Smooth muscle cell (in vitro differentiated cells): Measurements from ENCODE around the gene POU2F3. TPM values are rescaled to one million over a fixed set of nuclear protein-coding genes. Genes with fewer than 3 reads are reported as not detected.

Experiments used
- DNase-seq: peaks from one replicate; lab custom pipeline; 2025; ENCODE audit not compliant: unreplicated experiment; lab: John Stamatoyannopoulos, UW
- H2AFZ ChIP-seq: fragments of 200-600 bp; sonication (generic); 2 replicates; pipeline ENCODE4 v1.6.0; 2016; ENCODE audit warnings: antibody characterized with exemption, low read depth, mild to moderate bottlenecking
- H3F3A ChIP-seq: fragments of 200-600 bp; sonication (generic); 2 replicates; pipeline ENCODE4 v1.6.0; 2017; ENCODE audit warnings: antibody characterized with exemption, low read depth
- H3K27ac ChIP-seq: fragments of 200-600 bp; sonication (generic); 2 replicates; pipeline ENCODE4 v1.5.1; 2016; ENCODE audit warnings: low read depth, mild to moderate bottlenecking
- H3K27me3 ChIP-seq: fragments of 200-600 bp; sonication (generic); 2 replicates; pipeline ENCODE4 v1.6.1; 2016; ENCODE audit warnings: low read depth, mild to moderate bottlenecking
- H3K36me3 ChIP-seq: fragments of 200-600 bp; sonication (generic); 2 replicates; pipeline ENCODE4 v1.5.1; 2016; ENCODE audit warnings: low read depth
- H3K4me1 ChIP-seq: fragments of 200-600 bp; sonication (generic); 2 replicates; pipeline ENCODE4 v1.5.1; 2016; ENCODE audit warnings: low read depth
- H3K4me2 ChIP-seq: fragments of 200-600 bp; sonication (generic); 2 replicates; pipeline ENCODE4 v1.6.0; 2016; ENCODE audit warnings: mild to moderate bottlenecking
- H3K4me3 ChIP-seq: fragments of 200-600 bp; sonication (generic); 2 replicates; pipeline ENCODE4 v1.5.1; 2016; ENCODE audit warnings: mild to moderate bottlenecking
- H3K79me2 ChIP-seq: fragments of 200-600 bp; sonication (generic); 2 replicates; pipeline ENCODE4 v1.6.0; 2016; ENCODE audit warnings: low read depth, mild to moderate bottlenecking
- H3K9ac ChIP-seq: fragments of 200-600 bp; sonication (generic); 2 replicates; pipeline ENCODE4 v1.6.0; 2016; ENCODE audit warnings: low read depth
- H3K9me3 ChIP-seq: fragments of 200-600 bp; sonication (generic); replicated peaks from 2 replicates; pipeline ENCODE4 v1.5.1; 2016; ENCODE audit warnings: low read depth
- H4K20me1 ChIP-seq: fragments of 200-600 bp; sonication (generic); 2 replicates; pipeline ENCODE4 v1.6.0; 2016; ENCODE audit warnings: low read depth
- CTCF ChIP-seq: fragments of 200-600 bp; sonication (generic); IDR thresholded peaks from 2 replicates; pipeline ENCODE4 v1.5.1; 2017; ENCODE audit warnings: borderline replicate concordance, mild to moderate bottlenecking, antibody characterized with exemption; ENCODE audit not compliant: insufficient read depth, poor library complexity, severe bottlenecking
- WGBS: methylation state at CpG from one replicate; pipeline ENCODE4 v1.1.7; 2016; ENCODE audit warnings: low lambda C conversion rate; 5-methylcytosine and 5-hydroxymethylcytosine counted together
- polyA plus RNA-seq: library from polyadenylated mRNA; unstranded; fragments of >200 nt; fragmentation: Nextera tagmentation; extraction: Ambion mirVana; gene quantifications from 2 replicates; pipeline ENCODE4 v1.2.1, GENCODE V29; 2016
- total RNA-seq: library from RNA; depleted of rRNA; stranded (reverse); fragments of >200 nt; gene quantifications from 2 replicates; pipeline ENCODE4 v1.2.3, GENCODE V29; 2014

POU2F3 gene
- total and polyA plus RNA-seq, 2 experiments from 2014 or later = 2.8 TPM; not detected in 1

GRCh38 chr11:120261321-120261720 is 21.4 kb downstream of the POU2F3 start:
- Histone ChIP-seq H3K36me3 (no peaks in the 10 kb centered on the region), H3K9ac (no peak overlapping the region), H3K4me3 (no peak overlapping the region), H4K20me1 (no peaks in the 10 kb centered on the region), H3K27me3 (peaks cover 14% of the 10 kb centered on the region), H3K27ac (no peak overlapping the region), H2AFZ (no peak overlapping the region), H3K79me2 (no peaks in the 10 kb centered on the region), H3K4me1 (peaks cover 4% of the 10 kb centered on the region), H3K4me2 (no peak overlapping the region), H3K9me3 (no peaks in the 10 kb centered on the region), H3F3A (no peaks in the 10 kb centered on the region)
- no peak for TF ChIP-seq CTCF
- no peak for DNase-seq

GRCh38 chr11:120261931-120262330 is 22.0 kb downstream of the POU2F3 start:
- Histone ChIP-seq H3K27me3 (peaks cover 11% of the 10 kb centered on the region), H3K4me1 (peaks cover 4% of the 10 kb centered on the region), H3K36me3 (no peaks in the 10 kb centered on the region), H3K79me2 (no peaks in the 10 kb centered on the region), H4K20me1 (no peaks in the 10 kb centered on the region), H3K9ac (no peak overlapping the region), H3K4me3 (no peak overlapping the region), H3K4me2 (no peak overlapping the region), H3F3A (no peaks in the 10 kb centered on the region), H2AFZ (no peak overlapping the region), H3K9me3 (no peaks in the 10 kb centered on the region), H3K27ac (no peak overlapping the region)
- WGBS = 81% methylated on average over 3 of the region's 3 CpGs
- TF ChIP-seq CTCF = no peak
- no peak for DNase-seq

GRCh38 chr11:120267319-120267718 is 27.4 kb downstream of the POU2F3 start:
- Histone ChIP-seq H3K4me1 (no peaks in the 10 kb centered on the region), H3K9me3 (no peaks in the 10 kb centered on the region), H4K20me1 (no peaks in the 10 kb centered on the region), H3K27me3 (peaks cover 9% of the 10 kb centered on the region), H3F3A (no peaks in the 10 kb centered on the region), H3K4me3 (no peak overlapping the region), H3K27ac (no peak overlapping the region), H3K4me2 (no peak overlapping the region), H3K36me3 (no peaks in the 10 kb centered on the region), H3K9ac (no peak overlapping the region), H2AFZ (no peak overlapping the region), H3K79me2 (no peaks in the 10 kb centered on the region)
- TF ChIP-seq CTCF = no peak
- WGBS = 92% methylated on average over 2 of the region's 2 CpGs
- DNase-seq = no peak

GRCh38 chr11:120268686-120269085 is 28.7 kb downstream of the POU2F3 start:
- DNase-seq = no peak
- no peak for TF ChIP-seq CTCF
- Histone ChIP-seq H4K20me1 (no peaks in the 10 kb centered on the region), H3K36me3 (no peaks in the 10 kb centered on the region), H3K27ac (no peak overlapping the region), H3K4me2 (no peak overlapping the region), H3K79me2 (no peaks in the 10 kb centered on the region), H3K4me3 (no peak overlapping the region), H3F3A (no peaks in the 10 kb centered on the region), H3K9me3 (no peaks in the 10 kb centered on the region), H3K27me3 (peaks cover 9% of the 10 kb centered on the region), H3K9ac (no peak overlapping the region), H3K4me1 (no peaks in the 10 kb centered on the region), H2AFZ (no peak overlapping the region)
- WGBS = 89% methylated on average over 5 of the region's 5 CpGs
